Stimulated activated CD8-positive, alpha-beta memory T cell treated with anti-CD3 and anti-CD28 coated beads, Interleukin-4, amount 100 ng/mL, for 4 hours (primary cell): ENCODE results near the gene CYB561.

ENCODE experiments used
- DNase-seq, 2 donors: peaks; one replicate each; pipeline ENCODE4 v3.0.0-alpha.2; 2020; ENCODE audit warnings: low read depth in 2 of 2, low spot score in 1 of 2

Gene CYB561

DNA sequence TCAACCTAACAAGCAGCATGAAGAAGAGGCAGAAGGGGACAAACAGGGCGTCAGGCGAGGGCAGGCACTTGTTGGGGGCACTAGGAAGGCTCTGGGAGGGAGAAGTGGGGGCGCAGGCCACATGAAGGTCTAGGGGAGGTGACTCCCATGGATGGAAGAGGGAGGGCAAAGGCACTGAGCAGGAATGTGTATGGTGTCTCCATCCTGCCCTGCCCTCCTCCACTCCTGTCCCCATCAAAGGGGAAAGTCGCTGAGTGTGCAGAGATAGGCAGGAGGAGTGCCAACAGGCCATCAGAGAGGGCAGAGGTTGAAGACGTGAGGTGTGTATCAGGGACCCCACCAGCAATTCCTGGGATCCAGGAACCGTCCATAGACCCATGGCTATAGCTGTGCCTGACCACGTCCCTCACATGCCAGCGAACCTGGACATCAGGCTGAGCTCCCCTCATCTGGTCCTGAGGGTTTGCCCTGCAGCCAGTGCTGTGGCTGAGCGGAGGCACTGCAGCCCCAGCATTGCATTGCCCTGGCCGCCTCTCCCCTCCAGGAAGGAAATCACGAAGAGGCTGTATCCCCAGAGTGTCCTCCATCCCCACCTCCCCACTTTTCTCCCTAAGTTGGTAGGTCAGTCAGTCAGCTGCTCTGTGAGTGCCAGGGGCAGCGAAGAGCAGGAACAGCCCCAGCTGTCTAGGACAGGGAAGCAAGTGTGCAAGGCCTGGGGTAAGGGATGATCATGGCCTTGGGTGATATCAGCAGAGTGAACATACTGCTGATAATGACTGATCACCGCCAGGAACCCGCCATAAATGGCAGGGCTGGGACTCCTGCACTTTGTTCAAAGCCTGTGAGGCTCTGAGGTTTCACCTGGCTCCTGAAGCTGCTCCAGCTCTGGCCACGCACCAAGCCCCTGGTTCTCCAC is 6.2 kb upstream of the CYB561 start:
- no peak for DNase-seq

DNA sequence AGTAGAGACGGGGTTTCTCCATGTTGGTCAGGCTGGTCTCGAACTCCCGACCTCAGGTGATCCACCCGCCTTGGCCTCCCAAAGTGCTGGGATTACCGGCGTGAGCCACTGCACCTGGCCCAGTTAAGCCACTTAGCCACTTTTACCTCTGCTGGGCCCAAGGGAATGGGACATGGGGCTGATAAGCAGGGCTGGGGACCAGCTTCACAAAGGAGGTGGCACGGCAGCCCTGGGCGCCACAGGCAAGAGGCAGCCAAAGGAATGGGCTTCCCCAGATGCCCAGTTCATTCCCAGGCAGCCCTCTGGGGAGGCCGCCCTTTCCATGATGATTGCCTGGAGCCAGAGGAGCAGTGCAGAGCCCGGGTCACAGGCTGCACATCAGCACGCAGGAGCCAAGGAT is 5.0 kb upstream of the CYB561 start:
- no peak for DNase-seq

DNA sequence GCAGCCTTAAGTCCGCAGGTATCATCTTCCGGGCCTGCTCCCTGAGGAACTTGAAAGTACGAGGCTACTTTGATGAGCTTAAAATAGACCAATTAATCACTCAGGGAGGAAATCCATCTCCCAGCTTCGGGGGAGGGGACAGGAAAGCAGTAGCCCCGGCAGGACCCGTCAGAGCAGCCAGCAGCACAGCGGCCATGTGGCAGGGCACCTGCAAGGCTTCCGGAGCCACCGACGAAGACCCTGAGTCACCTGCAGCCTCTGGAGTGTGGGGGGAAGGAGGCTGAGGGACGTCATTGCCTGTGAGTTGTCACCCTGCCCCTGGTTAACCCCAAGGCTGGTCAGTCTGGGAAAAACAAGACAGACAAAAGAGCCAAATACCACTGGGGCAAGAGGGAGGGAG is 4.4 kb upstream of the CYB561 start:
- no peak for DNase-seq

DNA sequence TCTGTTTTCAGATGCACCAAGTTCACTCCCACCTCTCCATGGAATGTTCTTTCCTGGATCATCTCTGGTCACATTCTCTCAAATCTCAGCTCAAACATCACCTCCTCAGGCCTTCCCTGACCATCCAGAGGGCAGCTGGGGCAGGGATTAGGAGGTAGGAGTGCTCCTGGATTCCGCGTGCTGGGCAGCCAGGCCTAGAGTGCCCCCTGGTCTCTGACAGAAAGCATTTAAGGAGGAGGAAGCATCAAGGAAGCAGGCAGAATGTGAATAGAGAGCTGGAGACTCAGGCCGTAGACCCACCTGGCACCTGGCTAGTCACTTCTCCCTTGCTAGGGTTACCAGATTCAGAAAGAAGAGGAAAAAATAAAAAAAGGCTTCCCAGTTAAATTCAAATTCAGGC is 2.5 kb upstream of the CYB561 start:
- DNase-seq, result no peak

DNA sequence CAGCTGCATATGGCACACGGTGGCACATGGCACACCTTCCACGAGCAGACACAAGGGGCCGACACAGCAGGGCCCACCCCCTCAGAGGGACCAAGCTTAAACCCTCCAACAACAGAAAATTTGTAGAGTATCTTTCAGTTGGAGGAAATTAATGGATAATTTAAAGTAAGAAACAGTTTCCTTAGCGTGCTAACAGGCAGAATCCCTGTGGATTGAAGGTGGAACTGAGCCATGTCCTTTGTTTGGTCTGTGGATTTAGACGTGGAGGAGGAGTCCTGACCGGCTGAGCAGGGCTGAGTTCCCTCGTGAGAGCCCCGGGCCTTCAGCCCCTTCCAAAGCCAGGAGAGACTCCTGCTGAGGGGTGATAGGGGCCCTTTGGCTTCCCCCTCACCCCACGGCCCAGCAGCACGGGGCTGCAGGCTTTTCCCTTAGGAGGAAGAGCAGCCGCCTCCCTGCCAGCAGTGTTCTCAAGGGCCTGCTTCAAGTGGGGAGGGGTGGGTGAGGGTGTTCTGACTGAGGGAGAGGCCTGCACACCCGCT is 1.4 kb upstream of the CYB561 start:
- DNase-seq, result no peak

DNA sequence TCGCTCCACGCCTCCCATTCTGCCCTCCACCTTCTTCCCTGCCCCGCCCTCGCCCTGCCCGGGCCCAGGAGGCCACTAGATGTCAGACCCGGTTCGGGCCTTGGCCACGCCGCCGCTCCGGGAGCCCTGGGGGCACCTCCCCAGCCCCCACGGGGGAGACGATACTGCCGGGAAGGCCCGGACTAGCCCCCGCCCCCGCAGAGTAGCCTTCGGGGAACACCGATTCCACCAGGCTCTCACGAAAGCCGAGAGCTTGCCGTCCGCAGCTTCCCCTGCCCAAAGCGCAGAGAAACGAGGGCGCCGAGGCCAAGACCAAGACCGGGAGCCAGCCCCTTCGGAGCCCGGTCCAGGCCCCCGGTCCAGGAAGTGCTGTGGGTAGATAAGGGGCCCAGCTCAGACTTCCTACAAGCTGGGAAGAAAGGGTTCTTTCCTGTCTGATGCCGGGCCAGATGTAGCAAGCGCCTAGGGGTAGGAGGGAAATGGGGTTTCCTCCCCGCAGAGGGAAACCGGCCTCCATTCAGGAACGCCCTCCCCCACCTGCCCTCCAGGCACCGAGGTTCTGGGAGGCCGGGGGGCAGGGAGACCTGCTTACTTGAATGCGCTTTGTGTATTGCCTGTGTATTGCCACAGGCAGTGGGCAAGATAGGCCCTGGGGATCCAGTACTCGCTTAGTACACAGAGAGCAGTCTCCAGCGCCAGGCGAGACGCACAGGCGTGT is 806 bp upstream of the CYB561 start:
- DNase-seq, result peak in 1 of 2 donors; percentile 13

DNA sequence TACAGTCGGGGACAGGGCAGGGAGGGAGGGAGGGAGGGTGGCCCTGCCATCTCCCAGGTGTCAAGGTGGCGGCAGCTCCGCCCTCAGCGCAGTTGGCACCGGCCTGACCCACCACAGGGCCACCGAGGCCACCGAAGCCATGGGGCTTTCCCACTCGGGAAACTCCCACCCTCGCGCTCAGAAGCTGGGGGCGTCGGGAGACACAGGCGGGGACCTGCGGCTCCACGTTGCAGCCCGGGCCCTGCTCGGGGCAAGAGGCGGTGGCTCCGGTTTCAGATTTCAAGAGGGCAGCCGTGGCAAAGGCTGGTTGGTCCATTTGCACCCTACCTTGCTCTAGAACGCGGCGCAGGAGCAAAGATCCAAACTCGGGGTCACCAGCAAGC is 544 bp downstream of the CYB561 start:
- peak; percentile 37 to 63 for DNase-seq

DNA sequence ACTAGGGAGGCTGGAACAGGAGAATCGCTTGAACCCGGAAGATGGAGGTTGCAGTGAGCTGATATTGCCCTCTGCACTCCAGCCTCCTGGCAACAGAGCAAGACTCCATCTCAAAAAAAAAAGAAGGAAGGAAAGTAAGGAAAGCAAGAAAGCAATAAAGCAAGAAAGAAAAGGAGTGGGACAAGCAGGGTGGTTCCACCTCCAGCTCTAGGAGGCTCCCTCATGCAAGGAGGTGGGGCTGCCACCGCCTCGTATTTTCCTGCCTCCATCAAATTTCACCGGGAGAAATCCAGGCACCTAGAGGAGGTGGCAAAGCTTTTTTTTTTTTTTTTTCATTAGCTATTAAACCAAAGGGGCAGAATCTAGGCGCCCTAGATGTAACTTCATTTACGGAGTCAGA is 1.0 kb downstream of the CYB561 start:
- no peak for DNase-seq

DNA sequence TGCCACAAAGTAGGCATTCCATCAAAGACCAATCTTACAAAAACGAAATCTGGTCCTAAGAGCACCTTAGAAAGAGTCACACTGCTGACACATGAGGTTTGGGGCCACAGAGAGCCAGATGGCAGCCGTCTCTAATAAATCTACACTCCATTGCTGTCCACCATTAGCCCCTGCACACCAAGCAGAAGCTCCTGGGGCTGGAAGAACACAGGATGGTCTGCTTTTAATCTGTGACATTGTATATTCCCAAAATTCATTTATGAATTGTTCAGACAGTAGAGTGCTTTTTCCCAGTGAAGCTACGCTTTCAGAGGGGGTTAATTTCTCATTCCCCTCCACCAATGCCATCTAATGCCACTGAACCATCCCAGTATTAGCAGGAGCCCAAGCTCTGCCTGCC is 1.6 kb downstream of the CYB561 start:
- DNase-seq, result no peak

DNA sequence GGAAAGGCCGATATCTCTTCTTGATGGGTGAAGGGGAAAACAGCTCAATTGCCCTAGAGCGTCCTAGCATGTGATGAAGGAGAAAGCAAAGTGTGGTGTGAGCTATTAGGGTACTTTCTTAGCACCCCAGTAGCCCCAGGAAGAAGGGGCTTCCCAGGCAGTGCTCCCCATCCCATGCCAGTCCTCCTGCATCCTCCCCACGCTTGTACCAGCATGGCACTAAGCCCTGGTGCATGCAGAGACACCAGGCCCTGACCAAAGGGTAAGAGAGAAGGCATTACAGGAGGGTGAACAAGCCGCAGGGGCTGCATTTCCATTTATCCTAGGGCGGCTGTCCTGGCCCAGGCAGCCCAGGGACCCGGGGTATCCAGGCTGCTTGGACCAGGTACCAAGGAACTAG is 3.1 kb downstream of the CYB561 start:
- no peak for DNase-seq

DNA sequence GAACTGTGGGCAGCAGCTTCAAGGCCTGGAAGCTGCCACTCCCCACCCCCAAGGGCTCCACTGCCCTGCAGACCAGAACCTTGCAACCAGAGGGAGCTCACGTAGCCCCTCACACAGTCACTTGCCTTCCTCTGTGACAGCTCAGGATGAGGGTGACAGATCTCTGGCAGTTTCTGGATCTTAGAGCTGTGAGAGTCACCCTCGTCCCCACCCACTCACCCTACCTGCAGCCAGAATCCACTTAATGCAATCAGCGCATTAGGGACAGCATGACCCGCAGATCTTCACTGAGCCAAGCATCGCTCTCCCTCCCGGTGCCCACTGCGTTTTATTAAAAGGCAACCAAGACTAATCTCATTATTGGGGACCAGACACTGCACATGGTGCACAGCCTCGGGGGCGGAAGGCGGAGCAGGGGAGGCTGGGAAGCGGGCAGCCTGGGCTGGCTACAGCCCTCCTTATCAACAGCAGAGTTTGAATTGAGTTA is 3.5 kb downstream of the CYB561 start:
- DNase-seq, result no peak

DNA sequence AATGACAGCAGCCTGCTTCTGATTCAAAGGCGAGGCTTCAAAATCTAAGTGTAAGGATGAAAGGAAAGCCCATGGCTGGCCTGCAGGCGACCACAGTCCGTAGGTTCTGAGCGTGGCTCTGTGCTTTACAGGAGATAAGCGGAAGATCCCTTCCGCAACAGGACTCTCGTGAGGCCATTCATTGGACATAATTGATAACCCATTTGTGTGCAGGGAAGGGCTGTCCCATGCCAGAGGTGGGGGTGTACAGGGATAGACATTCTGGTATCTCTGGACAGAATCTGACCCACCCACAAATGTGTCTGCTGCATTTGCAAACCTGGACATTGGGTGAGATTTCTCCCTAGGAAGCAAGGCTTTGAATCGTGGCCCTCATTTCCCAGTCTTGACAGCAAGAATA is 4.0 kb downstream of the CYB561 start:
- DNase-seq, result no peak

DNA sequence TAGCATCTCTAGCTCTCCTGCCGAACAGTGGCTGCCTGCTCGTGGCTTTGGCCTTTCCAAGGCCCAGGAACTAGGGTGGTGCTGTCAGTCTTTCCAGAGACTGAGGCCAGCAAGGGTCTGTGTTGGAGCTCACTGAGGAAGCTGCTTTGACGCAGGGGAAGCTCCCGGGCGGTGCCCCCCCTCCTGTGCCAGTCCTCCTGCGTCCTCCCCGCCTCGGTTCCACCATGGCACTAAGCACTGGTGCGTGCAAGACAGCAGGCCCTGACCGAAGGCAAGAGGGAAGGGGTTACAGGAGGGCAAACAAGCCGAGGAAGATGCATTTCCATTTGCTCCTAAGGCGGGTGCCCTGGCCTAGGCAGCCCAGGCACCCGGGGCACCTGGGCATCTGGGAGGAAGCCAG is 4.5 kb downstream of the CYB561 start:
- DNase-seq, result no peak

DNA sequence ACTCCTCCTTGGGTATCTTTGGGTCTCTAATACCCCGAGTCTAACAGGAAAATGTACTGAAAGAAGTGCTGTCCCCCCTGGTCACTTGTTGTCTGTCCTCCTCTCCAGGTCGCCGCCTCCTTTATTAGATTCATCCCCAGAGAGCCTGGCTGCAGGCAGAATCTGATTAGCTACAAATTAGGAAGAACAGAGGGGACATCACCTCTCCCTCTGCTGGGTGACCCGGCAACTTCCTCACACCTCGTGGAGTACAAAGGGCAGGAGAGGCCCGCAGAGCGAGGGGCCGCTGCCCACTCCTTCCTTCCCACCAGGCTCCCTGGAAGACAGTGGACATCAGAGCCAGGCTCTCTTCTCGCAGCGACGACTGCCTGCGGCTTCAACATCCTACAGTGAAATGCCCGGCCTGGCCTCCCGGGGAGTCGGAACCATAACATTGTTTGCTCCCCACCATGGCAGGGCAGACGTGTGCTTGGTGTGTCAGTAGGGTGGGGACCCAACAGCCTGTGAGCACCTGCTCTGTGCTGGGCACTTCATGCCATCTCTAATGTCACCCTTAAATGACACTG is 5.3 kb downstream of the CYB561 start:
- no peak for DNase-seq

DNA sequence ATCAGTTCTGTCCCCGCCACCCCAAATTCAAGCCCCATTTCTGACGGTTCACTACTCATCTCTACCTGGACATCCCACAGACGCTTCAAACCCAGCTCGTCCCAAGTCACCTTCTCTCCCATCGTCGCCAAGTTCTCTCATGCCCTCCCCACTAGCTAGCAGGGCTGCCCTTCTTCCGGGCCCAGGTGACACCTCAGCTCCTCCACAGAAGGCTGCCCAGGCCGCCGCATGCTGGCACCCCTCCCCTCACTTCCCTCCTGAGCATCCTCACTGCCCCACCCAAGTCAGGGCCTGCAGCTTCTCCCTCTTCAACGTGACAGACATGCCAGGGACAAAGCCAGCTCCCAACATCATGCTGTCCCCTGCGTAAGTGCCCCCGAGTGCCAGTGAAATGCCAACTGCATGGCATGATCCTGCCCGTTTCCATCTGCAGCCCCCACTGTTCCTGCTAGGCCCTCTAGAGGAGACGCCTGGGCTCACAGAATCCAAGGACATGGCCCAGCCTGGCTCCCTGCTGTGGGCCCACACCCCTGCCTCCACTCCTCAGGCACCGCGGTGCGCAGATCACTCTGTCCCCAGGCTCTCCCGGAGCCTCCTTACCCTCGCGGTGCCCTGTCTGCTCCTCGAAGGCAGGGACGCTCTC is 5.9 kb downstream of the CYB561 start:
- DNase-seq, result no peak

DNA sequence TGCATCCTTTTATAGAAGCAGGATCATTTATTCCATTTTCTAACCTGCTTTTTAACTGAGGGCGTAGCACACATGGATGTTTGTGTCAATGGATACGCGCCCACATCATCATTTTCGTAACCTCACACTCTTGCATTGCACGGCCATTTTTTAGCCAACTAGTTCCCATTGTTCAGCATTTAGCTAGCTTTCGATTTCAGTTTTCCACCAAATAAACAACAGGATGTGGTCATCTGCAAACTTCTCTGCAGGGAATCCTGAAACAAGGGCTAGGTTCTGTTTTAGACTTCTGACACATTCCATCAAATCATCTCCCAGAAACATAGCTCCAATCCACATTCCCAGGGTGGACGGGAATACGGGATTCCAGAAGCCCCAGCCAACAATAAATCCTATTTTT is 6.4 kb downstream of the CYB561 start:
- no peak for DNase-seq

DNA sequence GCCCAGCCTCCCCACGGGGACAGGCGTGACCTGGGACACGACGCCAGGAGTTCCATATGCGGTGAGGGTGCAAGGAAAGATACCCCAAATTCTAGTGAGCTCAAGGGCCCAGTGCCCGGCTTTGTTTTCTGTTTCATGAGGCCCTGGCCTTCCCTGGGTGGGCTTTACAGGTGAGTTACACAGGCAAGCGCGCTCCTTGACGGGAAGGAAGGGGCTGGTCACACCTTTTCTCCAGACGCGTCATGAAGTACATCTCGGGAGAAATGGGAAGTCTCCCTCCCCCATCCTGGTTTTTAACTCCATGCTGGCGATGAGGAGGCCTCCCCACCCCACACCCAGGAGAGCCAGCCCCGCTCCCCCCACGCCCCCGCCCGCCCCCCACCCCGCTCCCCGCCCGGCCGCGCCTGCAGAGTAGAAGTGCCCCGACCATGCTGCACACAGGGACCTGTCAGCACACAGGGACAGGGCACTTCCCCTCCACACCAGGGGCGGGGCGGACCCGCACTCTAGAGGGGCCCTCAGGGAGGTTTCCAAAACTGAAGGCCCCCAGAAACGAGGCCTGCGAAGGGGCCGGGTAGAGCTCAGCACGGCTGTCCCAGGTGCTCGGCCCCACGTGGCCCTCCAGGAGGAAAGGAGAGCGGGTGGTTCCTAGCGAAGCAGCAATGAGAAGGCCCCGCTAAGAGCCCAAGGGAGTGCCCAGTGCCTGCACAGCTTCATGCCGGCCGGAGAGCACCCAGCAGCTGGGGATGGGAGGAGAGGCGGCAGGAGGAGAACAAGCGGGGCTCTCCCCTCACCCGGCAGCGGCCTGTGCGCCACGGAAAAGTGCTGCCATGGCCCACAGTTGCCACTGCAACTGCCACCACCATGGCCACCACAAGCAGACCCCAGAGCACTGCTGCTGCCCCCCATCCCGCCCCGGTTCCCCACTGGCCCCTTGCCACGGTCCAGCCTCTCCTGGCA is 7.7 kb downstream of the CYB561 start:
- no peak for DNase-seq

DNA sequence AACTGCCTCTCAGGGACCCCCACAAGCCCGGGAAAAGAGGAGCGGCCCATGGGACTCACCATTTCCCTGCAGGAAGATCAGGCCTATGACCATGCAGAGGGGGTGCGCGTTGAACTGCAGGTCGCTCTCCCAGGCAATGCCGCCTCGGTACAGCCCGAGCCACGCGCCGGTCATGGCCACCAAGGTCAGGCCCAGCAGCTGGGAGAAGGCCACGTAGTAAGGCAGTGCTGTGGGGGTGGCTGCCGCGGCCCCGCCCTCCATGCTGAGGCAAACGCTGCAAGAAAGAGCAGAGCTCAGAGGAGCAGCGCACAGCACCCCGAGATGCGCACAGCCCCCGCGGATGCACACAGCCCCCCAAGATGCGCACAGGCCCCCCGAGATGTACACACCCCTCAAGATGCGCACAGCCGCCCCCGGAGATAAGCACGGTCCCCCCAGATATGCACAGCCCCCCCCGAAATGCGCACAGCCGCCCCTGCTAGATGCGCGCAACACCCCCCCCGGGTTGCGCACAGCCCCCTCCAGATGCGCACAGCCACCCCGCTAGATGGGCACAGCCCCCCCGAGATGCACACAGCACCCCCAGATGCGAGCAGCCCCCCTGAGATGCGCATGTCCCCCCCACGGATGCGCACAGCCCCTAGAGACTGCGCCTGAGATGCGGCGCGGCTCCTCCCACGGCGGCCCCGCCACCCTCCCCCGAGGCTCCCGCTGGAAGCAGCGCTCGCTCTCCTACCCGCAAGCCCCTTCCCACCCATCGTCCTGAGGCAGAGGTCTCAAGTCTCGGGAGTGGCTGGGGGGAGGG is 8.6 kb downstream of the CYB561 start:
- DNase-seq, result no peak

DNA sequence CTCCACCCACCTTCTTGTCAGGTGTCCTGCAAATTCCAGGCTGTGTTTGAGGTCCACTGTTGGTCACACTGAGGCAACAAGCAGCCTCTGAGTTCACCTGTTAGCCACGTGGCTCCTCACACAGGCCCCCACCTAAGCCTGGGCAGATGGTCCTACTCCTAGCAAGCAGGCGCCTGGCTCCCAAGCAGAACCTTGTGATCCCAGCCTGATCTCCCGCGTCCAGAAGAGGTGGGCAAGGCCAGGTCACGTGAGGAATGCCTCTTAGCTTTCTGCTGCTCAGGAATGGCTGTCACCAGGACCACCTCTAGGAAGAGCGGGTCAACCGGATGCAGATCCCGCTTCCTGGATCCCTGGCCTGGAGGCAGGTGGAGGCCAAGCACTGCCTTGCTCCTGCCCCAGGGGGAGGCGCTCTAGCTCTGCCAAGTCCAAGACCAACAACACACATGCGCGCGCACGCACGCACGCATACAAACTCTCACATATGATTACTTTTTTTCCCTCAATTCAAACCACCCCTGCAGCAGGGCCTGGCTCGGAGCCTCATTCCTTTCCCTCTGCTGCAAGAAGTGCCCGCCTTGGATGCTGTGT is 9.5 kb downstream of the CYB561 start:
- no peak for DNase-seq
